Measurements from ENCODE around the gene ZNF236.

DNA sequence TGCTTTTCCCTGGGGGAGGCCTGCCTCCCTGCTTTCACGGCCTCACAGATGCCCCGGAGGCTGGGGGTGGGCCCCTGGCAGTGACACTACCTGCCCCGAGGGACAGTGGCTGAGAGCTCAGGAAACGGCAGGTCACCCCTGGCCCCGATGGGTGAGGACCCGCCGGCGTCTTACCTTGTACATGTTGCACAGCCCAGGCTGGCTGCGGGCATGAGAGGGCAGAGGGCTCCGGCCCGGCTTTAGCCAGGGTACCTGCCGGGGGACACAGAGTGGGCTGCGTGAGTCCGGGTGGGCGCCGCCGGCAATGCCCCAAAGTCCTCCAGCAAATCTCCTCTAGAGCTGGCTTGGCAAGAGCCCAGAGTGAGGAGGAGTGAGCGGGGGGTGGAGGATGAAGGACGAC is 187.3 kb downstream of the ZNF236 start:
- TF ChIP-seq ZNF672 (CRISPR knock-in tag; IDR thresholded peaks at IDR 0.05), result no peak
- no peak for TF ChIP-seq SRSF9 (IDR thresholded peaks at IDR 0.05; ENCODE audit: borderline replicate concordance, insufficient read depth, low read depth, low read length, poor library complexity, severe bottlenecking)
- TF ChIP-seq, protein P1, sequence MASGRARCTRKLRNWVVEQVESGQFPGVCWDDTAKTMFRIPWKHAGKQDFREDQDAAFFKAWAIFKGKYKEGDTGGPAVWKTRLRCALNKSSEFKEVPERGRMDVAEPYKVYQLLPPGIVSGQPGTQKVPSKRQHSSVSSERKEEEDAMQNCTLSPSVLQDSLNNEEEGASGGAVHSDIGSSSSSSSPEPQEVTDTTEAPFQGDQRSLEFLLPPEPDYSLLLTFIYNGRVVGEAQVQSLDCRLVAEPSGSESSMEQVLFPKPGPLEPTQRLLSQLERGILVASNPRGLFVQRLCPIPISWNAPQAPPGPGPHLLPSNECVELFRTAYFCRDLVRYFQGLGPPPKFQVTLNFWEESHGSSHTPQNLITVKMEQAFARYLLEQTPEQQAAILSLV (CRISPR knock-in tag; IDR thresholded peaks at IDR 0.05; ENCODE audit: borderline replicate concordance), result no peak
- no peak for TF ChIP-seq CBX5 (CRISPR knock-in tag; IDR thresholded peaks at IDR 0.05; ENCODE audit: borderline replicate concordance)
- TF ChIP-seq, protein P2, sequence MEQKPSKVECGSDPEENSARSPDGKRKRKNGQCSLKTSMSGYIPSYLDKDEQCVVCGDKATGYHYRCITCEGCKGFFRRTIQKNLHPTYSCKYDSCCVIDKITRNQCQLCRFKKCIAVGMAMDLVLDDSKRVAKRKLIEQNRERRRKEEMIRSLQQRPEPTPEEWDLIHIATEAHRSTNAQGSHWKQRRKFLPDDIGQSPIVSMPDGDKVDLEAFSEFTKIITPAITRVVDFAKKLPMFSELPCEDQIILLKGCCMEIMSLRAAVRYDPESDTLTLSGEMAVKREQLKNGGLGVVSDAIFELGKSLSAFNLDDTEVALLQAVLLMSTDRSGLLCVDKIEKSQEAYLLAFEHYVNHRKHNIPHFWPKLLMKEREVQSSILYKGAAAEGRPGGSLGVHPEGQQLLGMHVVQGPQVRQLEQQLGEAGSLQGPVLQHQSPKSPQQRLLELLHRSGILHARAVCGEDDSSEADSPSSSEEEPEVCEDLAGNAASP (CRISPR knock-in tag; IDR thresholded peaks at IDR 0.05; ENCODE audit: borderline replicate concordance), result no peak
- TF ChIP-seq KLF9 (CRISPR knock-in tag; IDR thresholded peaks at IDR 0.05; ENCODE audit: low read depth), result no peak
